ENCODE data around the gene P3H1. TPM values are rescaled to one million over a fixed set of nuclear protein-coding genes. Genes with fewer than 3 reads are reported as not detected.

P3H1 gene
- total RNA-seq, 4 donors from 2014 or later, result 5.5 to 12.4 (median 7.2) TPM

DNA sequence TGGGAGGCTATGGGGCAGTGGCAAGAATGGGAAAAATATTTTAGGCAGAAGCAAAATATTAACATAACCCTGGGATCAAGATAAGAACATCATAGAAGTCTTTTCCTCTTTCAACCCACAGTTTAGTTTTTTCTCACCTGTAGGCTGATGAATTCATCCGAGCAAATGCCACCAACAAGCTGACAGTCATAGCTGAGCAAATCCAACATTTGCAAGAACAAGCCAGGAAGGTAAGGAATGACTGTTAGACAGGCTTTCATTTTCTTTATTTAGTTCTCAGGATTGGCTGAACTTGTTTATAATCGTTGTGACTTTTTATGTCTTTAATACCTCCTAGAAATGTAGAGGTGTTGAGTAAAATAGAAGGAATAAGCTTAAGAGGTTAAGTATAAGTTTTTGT lies 6.6 kb upstream of the P3H1 start:
- Histone ChIP-seq H3K4me1 (peaks cover 0 to 15% (median 10%) of the 10 kb centered on the region in 3 donors), H3K4me3 (no peak overlapping the region), H3K27ac (no peak overlapping the region), H3K9me3 (no peaks in the 10 kb centered on the region), H3K27me3 (no peaks in the 10 kb centered on the region), H3K36me3 (peaks cover 4 to 63% (median 17%) of the 10 kb centered on the region in 3 donors)
- intact Hi-C loops (cut with DNase I), result no loop called here
- WGBS, 2 donors, result 50% methylated on average over 2 of the region's 2 CpGs
- TF ChIP-seq POLR2A (IDR thresholded peaks at IDR 0.05), result no peak
- TF ChIP-seq, protein P1, sequence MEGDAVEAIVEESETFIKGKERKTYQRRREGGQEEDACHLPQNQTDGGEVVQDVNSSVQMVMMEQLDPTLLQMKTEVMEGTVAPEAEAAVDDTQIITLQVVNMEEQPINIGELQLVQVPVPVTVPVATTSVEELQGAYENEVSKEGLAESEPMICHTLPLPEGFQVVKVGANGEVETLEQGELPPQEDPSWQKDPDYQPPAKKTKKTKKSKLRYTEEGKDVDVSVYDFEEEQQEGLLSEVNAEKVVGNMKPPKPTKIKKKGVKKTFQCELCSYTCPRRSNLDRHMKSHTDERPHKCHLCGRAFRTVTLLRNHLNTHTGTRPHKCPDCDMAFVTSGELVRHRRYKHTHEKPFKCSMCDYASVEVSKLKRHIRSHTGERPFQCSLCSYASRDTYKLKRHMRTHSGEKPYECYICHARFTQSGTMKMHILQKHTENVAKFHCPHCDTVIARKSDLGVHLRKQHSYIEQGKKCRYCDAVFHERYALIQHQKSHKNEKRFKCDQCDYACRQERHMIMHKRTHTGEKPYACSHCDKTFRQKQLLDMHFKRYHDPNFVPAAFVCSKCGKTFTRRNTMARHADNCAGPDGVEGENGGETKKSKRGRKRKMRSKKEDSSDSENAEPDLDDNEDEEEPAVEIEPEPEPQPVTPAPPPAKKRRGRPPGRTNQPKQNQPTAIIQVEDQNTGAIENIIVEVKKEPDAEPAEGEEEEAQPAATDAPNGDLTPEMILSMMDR (IDR thresholded peaks at IDR 0.05), result no peak
- no peak for DNase-seq

DNA sequence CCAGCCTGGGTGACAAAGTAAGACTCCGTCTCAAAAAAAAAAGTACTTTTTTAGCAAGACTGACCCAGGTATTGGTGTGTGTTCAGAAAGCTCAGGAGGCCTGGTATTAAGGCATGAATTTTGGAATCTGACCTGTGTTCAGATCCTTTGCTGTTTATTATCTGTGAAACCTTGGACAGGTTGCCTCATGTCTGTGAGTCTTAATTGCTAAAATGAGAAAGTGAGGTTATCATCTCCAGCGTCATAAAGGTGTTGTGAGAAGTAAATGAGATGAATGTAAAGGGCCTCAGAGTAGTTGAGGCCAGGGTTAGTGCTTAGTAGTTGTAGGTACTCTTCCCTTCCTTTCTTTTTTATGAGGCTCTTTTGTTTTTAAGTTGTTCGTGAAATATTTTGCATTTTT lies 3.0 kb upstream of the P3H1 start:
- Histone ChIP-seq H3K9me3 (no peaks in the 10 kb centered on the region), H3K27ac (no peak overlapping the region), H3K4me1 (peaks cover 10 to 43% (median 16%) of the 10 kb centered on the region in 3 donors), H3K36me3 (peaks cover 0 to 27% (median 6%) of the 10 kb centered on the region in 3 donors), H3K4me3 (no peak overlapping the region), H3K27me3 (no peaks in the 10 kb centered on the region)
- DNase-seq, result no peak
- no peak for TF ChIP-seq POLR2A (IDR thresholded peaks at IDR 0.05)
- TF ChIP-seq, protein P1 (IDR thresholded peaks at IDR 0.05), result no peak
- intact Hi-C loops (cut with DNase I), result no loop called here
- 85 to 88% methylated on average over 3 of the region's 3 CpGs for WGBS, 2 donors

GRCh38 chr1:42768172-42768571 lies 1.3 kb upstream of the P3H1 start:
- no peaks in the 10 kb centered on the region for H3K27me3 ChIP-seq
- peak overlapping the region in 3 of 4 donors; percentile 63 to 97 (median 77) for H3K4me3 ChIP-seq
- DNase-seq, result no peak
- H3K9me3 ChIP-seq, result no peaks in the 10 kb centered on the region
- TF ChIP-seq, protein P1 (IDR thresholded peaks at IDR 0.05), result no peak
- no peak for TF ChIP-seq POLR2A (IDR thresholded peaks at IDR 0.05)
- WGBS, 2 donors, result 73 to 80% methylated on average over 2 of the region's 2 CpGs
- peaks cover 10 to 54% (median 16%) of the 10 kb centered on the region in 3 donors for H3K4me1 ChIP-seq
- intact Hi-C loops (cut with DNase I), result no loop called here
- H3K36me3 ChIP-seq, result peaks cover 0 to 11% (median 0%) of the 10 kb centered on the region in 3 donors
- peak overlapping the region in 1 of 4 donors; percentile 93 for H3K27ac ChIP-seq

- intact Hi-C loops (cut with DNase I), result no loop called here
- H3K36me3 ChIP-seq, result peaks cover 0 to 7% (median 0%) of the 10 kb centered on the region in 3 donors
- H3K4me3 ChIP-seq, result peak overlapping the region; percentile 63 to 97 (median 86)
- DNase-seq, result no peak
- H3K9me3 ChIP-seq, result no peaks in the 10 kb centered on the region
- H3K27me3 ChIP-seq, result no peaks in the 10 kb centered on the region
- no peak for TF ChIP-seq POLR2A (IDR thresholded peaks at IDR 0.05)
- TF ChIP-seq, protein P1 (IDR thresholded peaks at IDR 0.05), result no peak
- peaks cover 10 to 58% (median 16%) of the 10 kb centered on the region in 3 donors for H3K4me1 ChIP-seq
- WGBS, 2 donors, result 2 to 6% methylated on average over 13 to 14 of the region's 23 CpGs
- peak overlapping the region; percentile 86 to 94 (median 93) for H3K27ac ChIP-seq
These were observed 727 bp upstream of the P3H1 start for GRCh38 chr1:42767510-42768000.

DNA sequence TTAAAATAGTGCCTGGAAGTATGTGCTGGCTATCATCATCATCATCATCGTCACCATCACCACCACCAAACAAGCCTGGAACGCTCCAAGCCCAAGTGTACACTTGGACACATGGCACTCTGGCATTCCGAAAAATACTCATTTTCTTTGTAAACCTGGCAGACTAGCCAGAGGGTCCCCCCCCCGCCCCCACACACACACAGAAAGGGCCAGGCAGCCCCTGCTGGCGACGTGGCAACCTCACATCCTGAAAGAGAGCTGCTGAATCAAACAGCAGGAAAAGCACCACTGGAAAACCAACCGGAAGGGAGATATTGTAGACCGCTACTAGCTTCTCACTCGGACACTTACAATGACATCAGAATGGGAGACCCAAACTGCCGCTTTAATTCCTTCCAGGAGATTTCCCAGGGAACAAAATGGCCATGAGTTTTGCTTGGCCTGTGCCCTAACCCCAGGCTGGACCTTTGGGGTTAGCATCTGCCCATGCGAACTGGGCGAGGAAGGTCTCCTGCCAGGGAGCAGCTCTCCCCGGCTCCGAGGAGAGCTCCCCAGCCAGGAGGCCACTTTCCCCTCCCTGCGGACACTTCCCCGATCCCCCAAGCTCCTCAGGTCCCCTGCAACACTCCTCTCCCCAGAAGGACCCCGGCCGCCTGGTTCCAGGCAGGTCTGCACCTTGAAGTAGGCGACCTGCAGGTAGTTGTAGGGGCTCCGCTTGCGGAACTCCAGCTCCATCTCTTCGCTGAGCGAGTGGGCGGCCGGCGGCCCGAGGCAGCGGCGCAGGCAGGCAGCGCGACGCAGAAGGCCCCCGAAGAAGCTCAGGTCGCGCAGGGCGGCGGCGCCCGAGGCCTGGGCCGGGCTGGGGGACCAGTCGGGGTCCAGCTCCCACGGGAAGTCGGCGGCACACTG lies 742 bp downstream of the P3H1 start:
- Histone ChIP-seq H3K9me3 (no peaks in the 10 kb centered on the region), H3K27ac (peak overlapping the region; percentile 79 to 93 (median 86)), H3K4me1 (peaks cover 10 to 62% (median 16%) of the 10 kb centered on the region in 3 donors), H3K4me3 (peak overlapping the region; percentile 63 to 97 (median 86)), H3K27me3 (no peaks in the 10 kb centered on the region), H3K36me3 (peaks cover 0 to 19% (median 0%) of the 10 kb centered on the region in 3 donors)
- WGBS, 2 donors, result 1 to 6% methylated on average over 9 to 10 of the region's 44 CpGs
- TF ChIP-seq, protein P1 (IDR thresholded peaks at IDR 0.05), result peak in 5 of 6 experiments; percentile 25 to 49 (median 35)
- TF ChIP-seq POLR2A (IDR thresholded peaks at IDR 0.05), result no peak
- intact Hi-C loops (cut with DNase I), result no loop called here
- DNase-seq, result no peak

Measured in esophagus squamous epithelium (tissue), 5 donors.